ENCODE results near the gene GLUL.

Gene GLUL

DNA sequence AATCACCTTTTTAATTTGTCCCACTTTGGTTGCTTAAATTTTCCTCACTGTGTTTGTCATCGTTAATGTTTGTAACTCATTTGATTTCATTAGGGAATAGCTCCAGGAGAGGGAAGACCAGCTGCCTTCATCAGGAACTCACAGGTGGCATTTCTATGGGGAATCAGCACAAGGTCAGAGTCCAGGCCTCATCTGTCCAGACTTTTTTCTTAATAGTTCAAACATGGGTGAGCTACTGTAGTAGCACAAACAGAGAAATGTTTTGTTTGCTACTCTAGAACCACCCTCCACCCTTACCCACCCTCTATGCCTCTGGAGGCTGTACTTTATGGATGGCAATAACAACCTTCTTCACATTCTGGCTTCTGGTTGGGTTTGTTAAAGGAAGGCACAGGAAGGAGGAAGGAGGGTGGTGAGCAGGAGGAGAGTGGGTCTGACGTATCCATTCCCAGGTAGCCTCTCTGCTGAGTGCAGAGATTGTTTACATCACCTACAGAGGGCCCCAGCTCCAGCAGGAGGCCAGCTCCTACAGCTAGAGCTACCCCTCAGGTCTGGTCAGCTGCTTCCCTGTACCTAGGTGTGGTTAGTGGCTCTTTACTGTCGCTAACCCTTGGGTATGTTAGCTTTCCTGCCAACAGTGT lies 17.0 kb upstream of the GLUL start:
- no peak for TF ChIP-seq TAF1 (IDR thresholded peaks at IDR 0.05; ENCODE audit: borderline replicate concordance, insufficient read depth, low read length)
- no peak for TF ChIP-seq POLR2AphosphoS5 (IDR thresholded peaks at IDR 0.05; ENCODE audit: low read depth, low read length)
- no peak for TF ChIP-seq SIN3A (IDR thresholded peaks at IDR 0.05; ENCODE audit: borderline replicate concordance, insufficient read depth, low read length)
- TF ChIP-seq, protein P1, sequence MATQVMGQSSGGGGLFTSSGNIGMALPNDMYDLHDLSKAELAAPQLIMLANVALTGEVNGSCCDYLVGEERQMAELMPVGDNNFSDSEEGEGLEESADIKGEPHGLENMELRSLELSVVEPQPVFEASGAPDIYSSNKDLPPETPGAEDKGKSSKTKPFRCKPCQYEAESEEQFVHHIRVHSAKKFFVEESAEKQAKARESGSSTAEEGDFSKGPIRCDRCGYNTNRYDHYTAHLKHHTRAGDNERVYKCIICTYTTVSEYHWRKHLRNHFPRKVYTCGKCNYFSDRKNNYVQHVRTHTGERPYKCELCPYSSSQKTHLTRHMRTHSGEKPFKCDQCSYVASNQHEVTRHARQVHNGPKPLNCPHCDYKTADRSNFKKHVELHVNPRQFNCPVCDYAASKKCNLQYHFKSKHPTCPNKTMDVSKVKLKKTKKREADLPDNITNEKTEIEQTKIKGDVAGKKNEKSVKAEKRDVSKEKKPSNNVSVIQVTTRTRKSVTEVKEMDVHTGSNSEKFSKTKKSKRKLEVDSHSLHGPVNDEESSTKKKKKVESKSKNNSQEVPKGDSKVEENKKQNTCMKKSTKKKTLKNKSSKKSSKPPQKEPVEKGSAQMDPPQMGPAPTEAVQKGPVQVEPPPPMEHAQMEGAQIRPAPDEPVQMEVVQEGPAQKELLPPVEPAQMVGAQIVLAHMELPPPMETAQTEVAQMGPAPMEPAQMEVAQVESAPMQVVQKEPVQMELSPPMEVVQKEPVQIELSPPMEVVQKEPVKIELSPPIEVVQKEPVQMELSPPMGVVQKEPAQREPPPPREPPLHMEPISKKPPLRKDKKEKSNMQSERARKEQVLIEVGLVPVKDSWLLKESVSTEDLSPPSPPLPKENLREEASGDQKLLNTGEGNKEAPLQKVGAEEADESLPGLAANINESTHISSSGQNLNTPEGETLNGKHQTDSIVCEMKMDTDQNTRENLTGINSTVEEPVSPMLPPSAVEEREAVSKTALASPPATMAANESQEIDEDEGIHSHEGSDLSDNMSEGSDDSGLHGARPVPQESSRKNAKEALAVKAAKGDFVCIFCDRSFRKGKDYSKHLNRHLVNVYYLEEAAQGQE (IDR thresholded peaks at IDR 0.05; ENCODE audit: insufficient read depth in 1 of 2, low read depth in 2 of 2, low read length in 2 of 2) = no peak
- TF ChIP-seq FOXP2 (optimal IDR thresholded peaks at IDR 0.05; ENCODE audit: borderline replicate concordance, extremely low read depth, extremely low read length, insufficient read depth) = no peak

DNA sequence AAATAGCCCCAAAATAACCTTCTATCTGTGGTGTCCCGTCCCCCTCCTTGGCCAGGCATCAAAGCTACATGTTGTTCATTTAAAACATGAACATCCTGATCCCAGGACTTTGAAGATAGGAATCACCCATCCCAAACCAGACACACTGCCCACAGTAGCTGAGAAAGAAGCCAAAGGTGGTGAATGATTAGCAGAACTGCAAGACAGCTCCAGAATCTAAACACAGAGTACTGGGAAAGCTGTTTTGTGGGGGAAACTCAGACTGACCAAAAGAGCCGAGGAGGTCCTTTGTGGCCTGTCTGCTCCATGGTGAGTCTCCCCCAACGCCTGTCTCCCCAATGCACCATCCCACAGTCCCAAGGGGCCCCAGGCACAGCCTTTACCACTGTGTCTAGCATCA lies 16.1 kb upstream of the GLUL start:
- TF ChIP-seq FOXP2 (optimal IDR thresholded peaks at IDR 0.05; ENCODE audit: borderline replicate concordance, extremely low read depth, extremely low read length, insufficient read depth) (no peak), POLR2AphosphoS5 (IDR thresholded peaks at IDR 0.05; ENCODE audit: low read depth, low read length) (no peak), SIN3A (IDR thresholded peaks at IDR 0.05; ENCODE audit: borderline replicate concordance, insufficient read depth, low read length) (no peak), TAF1 (IDR thresholded peaks at IDR 0.05; ENCODE audit: borderline replicate concordance, insufficient read depth, low read length) (no peak)
- TF ChIP-seq, protein P1 (IDR thresholded peaks at IDR 0.05; ENCODE audit: insufficient read depth in 1 of 2, low read depth in 2 of 2, low read length in 2 of 2) = no peak

DNA sequence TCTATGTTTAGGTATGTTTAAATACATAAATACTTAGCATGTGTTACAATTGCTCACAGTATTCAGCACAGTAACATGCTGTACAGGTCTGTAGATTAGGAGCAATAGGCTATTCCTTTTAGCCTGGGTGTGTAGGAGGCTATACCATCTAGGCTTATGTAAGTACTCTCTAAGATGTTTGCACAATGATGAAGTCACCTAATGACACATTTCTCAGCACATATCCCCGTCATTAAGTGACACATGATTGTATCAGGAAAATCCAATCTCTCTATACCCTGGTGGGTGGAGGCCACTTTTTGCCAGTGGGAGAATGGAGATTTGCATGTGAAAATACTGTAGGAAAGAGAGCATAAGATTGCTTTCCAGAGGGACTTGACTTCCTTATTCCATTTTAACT lies 14.4 kb upstream of the GLUL start:
- no peak for TF ChIP-seq SIN3A (IDR thresholded peaks at IDR 0.05; ENCODE audit: borderline replicate concordance, insufficient read depth, low read length)
- TF ChIP-seq, protein P1 (IDR thresholded peaks at IDR 0.05; ENCODE audit: insufficient read depth in 1 of 2, low read depth in 2 of 2, low read length in 2 of 2) = no peak
- no peak for TF ChIP-seq FOXP2 (optimal IDR thresholded peaks at IDR 0.05; ENCODE audit: borderline replicate concordance, extremely low read depth, extremely low read length, insufficient read depth)
- TF ChIP-seq TAF1 (IDR thresholded peaks at IDR 0.05; ENCODE audit: borderline replicate concordance, insufficient read depth, low read length) = no peak
- TF ChIP-seq POLR2AphosphoS5 (IDR thresholded peaks at IDR 0.05; ENCODE audit: low read depth, low read length) = no peak

DNA sequence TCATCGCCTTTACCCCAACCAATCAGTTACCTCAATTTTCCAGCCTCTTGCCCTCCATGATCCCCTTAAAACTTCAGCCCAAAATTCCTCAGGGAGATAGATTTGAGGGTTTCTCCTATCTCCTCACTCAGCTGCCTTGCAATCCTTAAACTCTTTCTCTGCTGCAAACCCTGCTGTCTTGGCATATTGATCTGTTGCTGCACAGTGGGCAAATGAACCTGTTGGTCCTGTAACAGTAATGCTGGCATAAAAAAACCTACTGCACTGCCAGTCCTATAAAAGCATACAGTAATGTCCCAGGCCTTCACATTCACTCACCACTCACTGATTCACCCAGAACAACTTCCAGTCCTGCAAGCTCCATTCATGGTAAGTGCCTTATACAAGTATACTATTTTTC lies 14.0 kb upstream of the GLUL start:
- TF ChIP-seq POLR2AphosphoS5 (IDR thresholded peaks at IDR 0.05; ENCODE audit: low read depth, low read length) = no peak

DNA sequence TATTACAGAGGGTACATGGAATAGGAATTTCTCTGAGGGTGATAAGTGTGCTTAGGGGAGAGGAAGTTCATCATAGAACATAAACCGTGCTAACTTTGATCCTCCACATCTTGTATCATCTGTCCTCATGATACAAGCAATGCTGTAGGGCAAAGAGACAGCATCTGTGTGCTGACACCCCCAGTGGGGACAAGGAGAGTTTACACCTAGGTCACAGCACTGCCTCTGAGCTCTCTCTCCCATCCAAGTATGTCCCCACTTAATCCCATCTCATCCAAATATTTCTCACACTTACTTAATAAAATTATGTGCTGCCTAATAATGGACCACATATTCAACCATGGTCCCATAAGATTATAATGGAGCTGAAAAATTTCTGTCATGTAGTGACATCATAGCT lies 13.2 kb upstream of the GLUL start:
- TF ChIP-seq TAF1 (IDR thresholded peaks at IDR 0.05; ENCODE audit: borderline replicate concordance, insufficient read depth, low read length) (no peak), FOXP2 (optimal IDR thresholded peaks at IDR 0.05; ENCODE audit: borderline replicate concordance, extremely low read depth, extremely low read length, insufficient read depth) (no peak), SIN3A (IDR thresholded peaks at IDR 0.05; ENCODE audit: borderline replicate concordance, insufficient read depth, low read length) (no peak)
- TF ChIP-seq, protein P1 (IDR thresholded peaks at IDR 0.05; ENCODE audit: insufficient read depth in 1 of 2, low read depth in 2 of 2, low read length in 2 of 2) = no peak
